HepG2 (cell line): Measurements from ENCODE around the gene CIAO2B. TPM values are rescaled to one million over a fixed set of nuclear protein-coding genes. Genes with fewer than 3 reads are reported as not detected.
A peak's percentile ranks its signal among the peaks of the same experiment; 100 is the strongest.

Source experiments
- BRF2 ChIP-seq: sonication (generic); formaldehyde crosslinking; IDR thresholded peaks from 2 replicates; pipeline ENCODE4 v1.8.1; 2022; ENCODE audit warnings: mild to moderate bottlenecking, missing genetic modification reagents
- GTF3A ChIP-seq: sonication (generic); formaldehyde crosslinking; conservative IDR thresholded peaks from 2 replicates; pipeline ENCODE4 v1.4.0; 2020; ENCODE audit warnings: mild to moderate bottlenecking, missing genetic modification reagents
- HINFP ChIP-seq: sonication (generic); formaldehyde crosslinking; IDR thresholded peaks from 2 replicates; pipeline ENCODE4 v1.4.0; 2020; ENCODE audit warnings: low read depth, mild to moderate bottlenecking, missing genetic modification reagents
- JDP2 ChIP-seq: sonication (generic); formaldehyde crosslinking; IDR thresholded peaks from 2 replicates; pipeline ENCODE4 v1.8.1; 2022; ENCODE audit warnings: missing genetic modification reagents, borderline replicate concordance
- KLF9 ChIP-seq: IDR thresholded peaks from 2 replicates; pipeline ENCODE4 v1.6.1; 2016; ENCODE audit warnings: low read depth
- NFE2L1 ChIP-seq: sonication (generic); formaldehyde crosslinking; IDR thresholded peaks from 2 replicates; pipeline ENCODE4 v1.4.0; 2020; ENCODE audit warnings: missing genetic modification reagents, mild to moderate bottlenecking, borderline replicate concordance
- PCBP2 ChIP-seq: fragments of 200-400 bp; formaldehyde crosslinking; optimal IDR thresholded peaks from 2 replicates; pipeline ENCODE3; 2018; ENCODE audit warnings: low read length, low read depth; ENCODE audit not compliant: poor library complexity, severe bottlenecking
- POLR2G ChIP-seq: fragments of 200-400 bp; formaldehyde crosslinking; IDR thresholded peaks from 2 replicates; pipeline ENCODE4 v1.6.1; 2018; ENCODE audit warnings: mild to moderate bottlenecking, low read depth, low read length, moderate library complexity
- RFX3 ChIP-seq: IDR thresholded peaks from 2 replicates; pipeline ENCODE4 v1.6.1; 2016; ENCODE audit warnings: missing biosample characterization, missing genetic modification reagents
- ZFP37 ChIP-seq: sonication (generic); formaldehyde crosslinking; IDR thresholded peaks from 2 replicates; pipeline ENCODE4 v1.4.0; 2020; ENCODE audit warnings: missing genetic modification reagents, borderline replicate concordance
- ZMAT5 ChIP-seq: sonication (generic); formaldehyde crosslinking; IDR thresholded peaks from 2 replicates; pipeline ENCODE4 v1.5.0; 2020; ENCODE audit warnings: mild to moderate bottlenecking, low read depth, missing genetic modification reagents, borderline replicate concordance
- ZNF264 ChIP-seq: sonication (generic); formaldehyde crosslinking; IDR thresholded peaks from 2 replicates; pipeline ENCODE4 v1.4.0; 2020; ENCODE audit warnings: missing genetic modification reagents
- ZNF317 ChIP-seq: sonication (generic); formaldehyde crosslinking; IDR thresholded peaks from 2 replicates; pipeline ENCODE4 v1.5.0; 2020; ENCODE audit warnings: mild to moderate bottlenecking, missing genetic modification reagents
- ZNF33B ChIP-seq: sonication (generic); formaldehyde crosslinking; IDR thresholded peaks from 2 replicates; pipeline ENCODE4 v1.5.1; 2020; ENCODE audit warnings: mild to moderate bottlenecking, missing genetic modification reagents
- ZNF350 ChIP-seq: sonication (generic); formaldehyde crosslinking; IDR thresholded peaks from 2 replicates; pipeline ENCODE4 v1.4.0; 2020; ENCODE audit warnings: mild to moderate bottlenecking, low read depth, missing genetic modification reagents, borderline replicate concordance
- ZNF891 ChIP-seq: sonication (generic); formaldehyde crosslinking; IDR thresholded peaks from 2 replicates; pipeline ENCODE4 v1.5.0; 2020; ENCODE audit warnings: mild to moderate bottlenecking, missing genetic modification reagents
- polyA plus RNA-seq, 8 experiments: library from polyadenylated mRNA; depleted of rRNA in 3 of 8; stranded (reverse) in 7 of 8; unstranded in 1 of 8; fragments of >200 nt; fragmentation: Illumina TruSeq in 4 of 8; extraction: Trizol in 4 of 8; gene quantifications; 2 replicates each; pipeline versions ENCODE4 v1.2.1 to v1.2.3, GENCODE V29; 2011 to 2016; ENCODE audit warnings: low read depth in 4 of 8, missing spikeins in 1 of 8, mixed read lengths in 1 of 8; ENCODE audit not compliant: insufficient read depth in 1 of 8
- total RNA-seq, 5 experiments: library from RNA; depleted of rRNA; stranded (reverse); fragments of >200 nt; fragmentation: Illumina TruSeq; extraction: Trizol; gene quantifications; 2 replicates each; pipeline ENCODE4 v1.2.3, GENCODE V29; 2016; ENCODE audit warnings: low read depth in 1 of 5
- TF ChIP-seq, protein P1 (sequence below): sonication (generic); formaldehyde crosslinking; IDR thresholded peaks from 2 replicates; pipeline ENCODE4 v1.5.0; 2020; ENCODE audit warnings: mild to moderate bottlenecking, missing genetic modification reagents
- TF ChIP-seq, protein P2 (sequence below): sonication (generic); formaldehyde crosslinking; IDR thresholded peaks from 2 replicates; pipeline ENCODE4 v1.4.0; 2020; ENCODE audit warnings: mild to moderate bottlenecking, missing genetic modification reagents
- TF ChIP-seq, protein P3 (sequence below): sonication (generic); formaldehyde crosslinking; IDR thresholded peaks from 2 replicates; pipeline ENCODE4 v1.5.0; 2020; ENCODE audit warnings: missing genetic modification reagents, mild to moderate bottlenecking, borderline replicate concordance

The CIAO2B gene
- total and polyA plus RNA-seq, 2 of the 13 experiments (the other 11 are each of a cell fraction or from before 2014, with no cell fraction given) = 157 to 293 TPM

DNA sequence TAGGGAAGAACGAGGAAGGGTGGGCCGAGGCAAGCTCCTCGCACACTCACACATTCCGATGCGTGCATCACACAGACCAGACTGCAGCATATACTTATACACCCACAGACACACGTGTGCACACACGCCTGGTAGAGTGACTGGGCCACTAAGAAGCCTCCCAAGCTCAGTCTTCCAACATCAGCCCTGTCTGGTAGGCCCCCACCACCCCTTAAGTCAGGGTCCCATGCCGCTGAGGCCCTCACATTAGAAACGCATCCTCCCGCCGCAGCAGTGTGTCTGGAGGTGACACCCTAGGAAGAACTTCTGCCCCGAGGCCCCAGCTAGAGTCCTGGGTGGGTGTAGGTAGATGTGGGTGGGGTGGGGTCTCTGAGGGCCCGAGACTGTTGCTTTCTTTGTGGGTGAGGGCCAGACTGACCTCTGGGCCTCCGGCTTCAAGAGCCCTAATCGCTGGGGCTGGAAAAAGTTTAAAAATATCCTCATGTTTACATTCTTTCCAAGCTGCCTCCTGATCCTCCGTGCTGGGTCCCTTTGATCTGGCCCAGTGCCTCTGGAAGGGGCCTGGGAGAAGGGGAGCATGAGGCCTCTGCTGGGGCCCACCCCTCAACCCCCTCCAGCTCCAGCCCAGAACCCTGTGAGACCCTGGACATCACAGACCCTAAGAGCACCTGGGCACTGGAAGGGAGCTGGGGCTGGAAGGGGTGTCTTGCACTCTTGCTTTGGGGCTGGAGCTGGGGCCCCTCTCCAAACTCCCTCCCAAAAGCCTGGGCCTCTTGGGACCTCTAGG is 29.2 kb downstream of the CIAO2B start (continued):
- TF ChIP-seq BRF2 (CRISPR knock-in tag) (no peak), POLR2G (no peak), KLF9 (no peak), ZNF317 (CRISPR knock-in tag) (peak; percentile 45; the same call in 1 of the 2 replicates), ZNF264 (CRISPR knock-in tag) (0 out of 2 replicates have a peak, but pooled peaks have one; percentile 20), GTF3A (CRISPR knock-in tag) (no peak), PCBP2 (no peak), ZMAT5 (CRISPR knock-in tag) (no peak), RFX3 (CRISPR knock-in tag) (no peak), HINFP (no peak), ZNF350 (CRISPR knock-in tag) (no peak), ZNF891 (CRISPR knock-in tag) (peak; percentile 72; the same call in 1 of the 2 replicates), NFE2L1 (CRISPR knock-in tag) (no peak), ZNF33B (CRISPR knock-in tag) (no peak), JDP2 (CRISPR knock-in tag) (no peak), ZFP37 (no peak)
- TF ChIP-seq, protein P1, sequence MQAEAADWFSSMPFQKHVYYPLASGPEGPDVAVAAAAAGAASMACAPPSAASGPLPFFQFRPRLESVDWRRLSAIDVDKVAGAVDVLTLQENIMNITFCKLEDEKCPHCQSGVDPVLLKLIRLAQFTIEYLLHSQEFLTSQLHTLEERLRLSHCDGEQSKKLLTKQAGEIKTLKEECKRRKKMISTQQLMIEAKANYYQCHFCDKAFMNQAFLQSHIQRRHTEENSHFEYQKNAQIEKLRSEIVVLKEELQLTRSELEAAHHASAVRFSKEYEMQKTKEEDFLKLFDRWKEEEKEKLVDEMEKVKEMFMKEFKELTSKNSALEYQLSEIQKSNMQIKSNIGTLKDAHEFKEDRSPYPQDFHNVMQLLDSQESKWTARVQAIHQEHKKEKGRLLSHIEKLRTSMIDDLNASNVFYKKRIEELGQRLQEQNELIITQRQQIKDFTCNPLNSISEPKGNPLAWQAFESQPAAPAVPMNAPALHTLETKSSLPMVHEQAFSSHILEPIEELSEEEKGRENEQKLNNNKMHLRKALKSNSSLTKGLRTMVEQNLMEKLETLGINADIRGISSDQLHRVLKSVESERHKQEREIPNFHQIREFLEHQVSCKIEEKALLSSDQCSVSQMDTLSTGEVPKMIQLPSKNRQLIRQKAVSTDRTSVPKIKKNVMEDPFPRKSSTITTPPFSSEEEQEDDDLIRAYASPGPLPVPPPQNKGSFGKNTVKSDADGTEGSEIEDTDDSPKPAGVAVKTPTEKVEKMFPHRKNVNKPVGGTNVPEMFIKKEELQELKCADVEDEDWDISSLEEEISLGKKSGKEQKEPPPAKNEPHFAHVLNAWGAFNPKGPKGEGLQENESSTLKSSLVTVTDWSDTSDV (CRISPR knock-in tag) = peak; percentile 48; the same call in 1 of the 2 replicates
- TF ChIP-seq, protein P2, sequence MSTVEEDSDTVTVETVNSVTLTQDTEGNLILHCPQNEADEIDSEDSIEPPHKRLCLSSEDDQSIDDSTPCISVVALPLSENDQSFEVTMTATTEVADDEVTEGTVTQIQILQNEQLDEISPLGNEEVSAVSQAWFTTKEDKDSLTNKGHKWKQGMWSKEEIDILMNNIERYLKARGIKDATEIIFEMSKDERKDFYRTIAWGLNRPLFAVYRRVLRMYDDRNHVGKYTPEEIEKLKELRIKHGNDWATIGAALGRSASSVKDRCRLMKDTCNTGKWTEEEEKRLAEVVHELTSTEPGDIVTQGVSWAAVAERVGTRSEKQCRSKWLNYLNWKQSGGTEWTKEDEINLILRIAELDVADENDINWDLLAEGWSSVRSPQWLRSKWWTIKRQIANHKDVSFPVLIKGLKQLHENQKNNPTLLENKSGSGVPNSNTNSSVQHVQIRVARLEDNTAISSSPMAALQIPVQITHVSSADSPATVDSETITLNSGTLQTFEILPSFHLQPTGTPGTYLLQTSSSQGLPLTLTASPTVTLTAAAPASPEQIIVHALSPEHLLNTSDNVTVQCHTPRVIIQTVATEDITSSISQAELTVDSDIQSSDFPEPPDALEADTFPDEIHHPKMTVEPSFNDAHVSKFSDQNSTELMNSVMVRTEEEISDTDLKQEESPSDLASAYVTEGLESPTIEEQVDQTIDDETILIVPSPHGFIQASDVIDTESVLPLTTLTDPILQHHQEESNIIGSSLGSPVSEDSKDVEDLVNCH = no peak
- TF ChIP-seq, protein P3, sequence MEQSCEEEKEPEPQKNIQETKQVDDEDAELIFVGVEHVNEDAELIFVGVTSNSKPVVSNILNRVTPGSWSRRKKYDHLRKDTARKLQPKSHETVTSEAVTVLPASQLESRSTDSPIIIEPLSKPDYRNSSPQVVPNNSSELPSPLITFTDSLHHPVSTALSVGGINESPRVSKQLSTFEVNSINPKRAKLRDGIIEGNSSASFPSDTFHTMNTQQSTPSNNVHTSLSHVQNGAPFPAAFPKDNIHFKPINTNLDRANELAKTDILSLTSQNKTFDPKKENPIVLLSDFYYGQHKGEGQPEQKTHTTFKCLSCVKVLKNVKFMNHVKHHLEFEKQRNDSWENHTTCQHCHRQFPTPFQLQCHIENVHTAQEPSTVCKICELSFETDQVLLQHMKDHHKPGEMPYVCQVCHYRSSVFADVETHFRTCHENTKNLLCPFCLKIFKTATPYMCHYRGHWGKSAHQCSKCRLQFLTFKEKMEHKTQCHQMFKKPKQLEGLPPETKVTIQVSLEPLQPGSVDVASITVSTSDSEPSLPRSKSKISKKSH = peak; percentile 75; the same call in 1 of the 2 replicates
